HepG2 (cell line): ENCODE measurements around the gene ANXA2. TPM values are rescaled to one million over a fixed set of nuclear protein-coding genes. Genes with fewer than 3 reads are reported as not detected.

Experiments
- ATF2 ChIP-seq: sonication (generic); formaldehyde crosslinking; IDR thresholded peaks from 2 replicates; pipeline ENCODE4 v1.4.0; 2020; ENCODE audit warnings: missing genetic modification reagents
- CEBPB ChIP-seq: IDR thresholded peaks from 2 replicates; pipeline ENCODE4 v1.6.1; 2011; ENCODE audit warnings: low read depth, low read length, improper control_type of control experiment, borderline replicate concordance
- CREB1 ChIP-seq, 2 experiments: fragments of 450-650 bp in 1 of 2; IDR thresholded peaks; 2 replicates each; pipeline ENCODE4 v1.6.1; 2016 to 2017; ENCODE audit warnings: control low read depth in 1 of 2, mild to moderate bottlenecking in 1 of 2, missing compliant biosample characterization in 1 of 2, missing genetic modification characterization in 1 of 2
- CSRNP2 ChIP-seq: sonication (generic); formaldehyde crosslinking; conservative IDR thresholded peaks from 2 replicates; pipeline ENCODE4 v1.8.0; 2022; ENCODE audit warnings: low read depth, missing genetic modification reagents
- GABPB1 ChIP-seq: IDR thresholded peaks from 2 replicates; pipeline ENCODE4 v1.6.1; 2016; ENCODE audit warnings: mild to moderate bottlenecking, missing genetic modification reagents, moderate library complexity, missing compliant biosample characterization
- NFAT5 ChIP-seq: sonication (generic); formaldehyde crosslinking; IDR thresholded peaks from 2 replicates; pipeline ENCODE4 v1.4.0; 2020; ENCODE audit warnings: missing genetic modification reagents
- PBX3 ChIP-seq: sonication (generic); formaldehyde crosslinking; IDR thresholded peaks from 2 replicates; pipeline ENCODE4 v1.8.1; 2023; ENCODE audit warnings: missing genetic modification reagents, inconsistent platforms, borderline replicate concordance
- RBAK ChIP-seq: sonication (generic); formaldehyde crosslinking; IDR thresholded peaks from 2 replicates; pipeline ENCODE4 v1.5.1; 2020; ENCODE audit warnings: mild to moderate bottlenecking, missing genetic modification reagents
- SNRNP70 ChIP-seq: fragments of 200-400 bp; formaldehyde crosslinking; IDR thresholded peaks from 2 replicates; pipeline ENCODE4 v1.6.1; 2017; ENCODE audit warnings: mild to moderate bottlenecking, low read depth, low read length, moderate library complexity
- ZBTB21 ChIP-seq: sonication (generic); formaldehyde crosslinking; IDR thresholded peaks from 2 replicates; pipeline ENCODE4 v1.4.0; 2020; ENCODE audit warnings: missing genetic modification reagents
- ZBTB43 ChIP-seq: sonication (generic); formaldehyde crosslinking; conservative IDR thresholded peaks from 2 replicates; pipeline ENCODE4 v1.4.0; 2020; ENCODE audit warnings: missing genetic modification reagents
- ZNF687 ChIP-seq: sonication (generic); formaldehyde crosslinking; IDR thresholded peaks from 2 replicates; pipeline ENCODE4 v1.5.1; 2020; ENCODE audit warnings: mild to moderate bottlenecking, missing genetic modification reagents, moderate library complexity
- polyA plus RNA-seq, 8 experiments: library from polyadenylated mRNA; depleted of rRNA in 3 of 8; stranded (reverse) in 7 of 8; unstranded in 1 of 8; fragments of >200 nt; fragmentation: Illumina TruSeq in 4 of 8; extraction: Trizol in 4 of 8; gene quantifications; 2 replicates each; pipeline versions ENCODE4 v1.2.1 to v1.2.3, GENCODE V29; 2011 to 2016; ENCODE audit warnings: low read depth in 4 of 8, missing spikeins in 1 of 8, mixed read lengths in 1 of 8; ENCODE audit not compliant: insufficient read depth in 1 of 8
- total RNA-seq, 5 experiments: library from RNA; depleted of rRNA; stranded (reverse); fragments of >200 nt; fragmentation: Illumina TruSeq; extraction: Trizol; gene quantifications; 2 replicates each; pipeline ENCODE4 v1.2.3, GENCODE V29; 2016; ENCODE audit warnings: low read depth in 1 of 5

Gene ANXA2
- total and polyA plus RNA-seq, 2 of the 13 experiments (the other 11 are each of a cell fraction or from before 2014, with no cell fraction given): 196 to 613 TPM

- no peak for TF ChIP-seq NFAT5
- no peak for TF ChIP-seq GABPB1 (CRISPR knock-in tag)
- no peak for TF ChIP-seq ATF2 (CRISPR knock-in tag)
- TF ChIP-seq ZBTB43 (CRISPR knock-in tag): no peak
- TF ChIP-seq CSRNP2 (CRISPR knock-in tag): no peak
- TF ChIP-seq ZBTB21 (CRISPR knock-in tag): no peak
- TF ChIP-seq PBX3: no peak
- no peak for TF ChIP-seq ZNF687
- no peak for TF ChIP-seq RBAK
- no peak for TF ChIP-seq CREB1 (IDR thresholded peaks at IDR 0.05)
- TF ChIP-seq CREB1 (CRISPR knock-in tag; IDR thresholded peaks at IDR 0.05): no peak
- TF ChIP-seq CEBPB: peak; percentile 53; the same call in 1 of the 2 replicates
- no peak for TF ChIP-seq SNRNP70
Observed at GRCh38 chr15:60444289-60444912, 46.6 kb upstream of the ANXA2 start (continued).
